Activated B cell treated with CpG ODN at 0.5 μM for 24 hours (primary cell): ENCODE data around the gene ZP1. TPM values are rescaled to one million over a fixed set of nuclear protein-coding genes. Genes with fewer than 3 reads are reported as not detected.

Source experiments
- ATAC-seq: fragments of 200-7000 bp; cut with Tn5 transposase; one replicate; pipeline ENCODE4 v1.10.0; 2021; ENCODE audit warnings: low read depth, mild to moderate bottlenecking, moderate library complexity
- CTCF ChIA-PET: fragments of 350-600 bp; sonication (Branson Sonifier 250); formaldehyde crosslinking; loops from one replicate; lab custom pipeline; 2021; ENCODE audit warnings: antibody characterized with exemption; lab: Charles Lee
- POLR2A ChIA-PET: fragments of 350-600 bp; sonication (Branson Sonifier 250); formaldehyde crosslinking; loops from one replicate; lab custom pipeline; 2021; ENCODE audit warnings: antibody characterized with exemption; lab: Charles Lee
- DNase-seq: peaks from one replicate; pipeline ENCODE4 v3.0.0; 2022
- H3K27ac Mint-ChIP-seq: one replicate; pipeline ENCODE4 v1.8.0; 2020; ENCODE audit warnings: mixed read lengths
- H3K27me3 Mint-ChIP-seq: one replicate; pipeline ENCODE4 v1.8.0; 2021; ENCODE audit warnings: mixed read lengths
- H3K36me3 Mint-ChIP-seq: one replicate; pipeline ENCODE4 v1.8.0; 2021; ENCODE audit warnings: low read depth, mixed read lengths
- H3K4me1 Mint-ChIP-seq: one replicate; pipeline ENCODE4 v1.8.0; 2021; ENCODE audit warnings: mixed read lengths
- H3K4me3 Mint-ChIP-seq: one replicate; pipeline ENCODE4 v1.8.0; 2020; ENCODE audit warnings: mild to moderate bottlenecking, mixed read lengths
- H3K9me3 Mint-ChIP-seq: one replicate; pipeline ENCODE4 v1.8.0; 2020; ENCODE audit warnings: mixed read lengths
- CTCF ChIP-seq: fragments of 200-600 bp; IDR thresholded peaks from one replicate; pipeline ENCODE4 v1.8.0; 2022; ENCODE audit warnings: antibody characterized with exemption, mild to moderate bottlenecking
- intact Hi-C: fragments of 100-400 bp; cut with micrococcal nuclease; formaldehyde crosslinking; loops from one replicate; pipeline ENCODE4 v1.15.1; 2024
- total RNA-seq: library from RNA; stranded (reverse); gene quantifications from 2 replicates; pipeline ENCODE4 v1.2.3, GENCODE V29; 2022

The ZP1 gene
- total RNA-seq, 1 donor from 2014 or later, result not detected

- no peak overlapping the region for H3K27ac Mint-ChIP-seq
- no peaks in the 10 kb centered on the region for H3K27me3 Mint-ChIP-seq
- peaks cover 41% of the 10 kb centered on the region for H3K4me1 Mint-ChIP-seq
- intact Hi-C loops, result loop anchor here (5.0 kb wide), 1 partner anchor 108 kb away; the partner anchor contains the start of gene SLC15A3
- no peak for ATAC-seq
- no peak for DNase-seq
- POLR2A ChIA-PET, result no interaction called here
- CTCF ChIA-PET, result interaction anchor here (0.7 to 1.2 kb wide), 2 partner anchors 14 to 341 kb away, joined by 3 read pairs; no protein-coding TSS in a partner anchor
- TF ChIP-seq CTCF, result no peak
- H3K4me3 Mint-ChIP-seq, result peak overlapping the region; percentile 83
- peaks cover 33% of the 10 kb centered on the region for H3K36me3 Mint-ChIP-seq
- H3K9me3 Mint-ChIP-seq, result no peaks in the 10 kb centered on the region
Observed at GRCh38 chr11:60844045-60844869, 23.1 kb upstream of the ZP1 start.

- Mint-ChIP-seq H3K27ac (no peak overlapping the region), H3K4me1 (peaks cover 41% of the 10 kb centered on the region), H3K4me3 (peak overlapping the region; percentile 83), H3K9me3 (no peaks in the 10 kb centered on the region), H3K27me3 (no peaks in the 10 kb centered on the region), H3K36me3 (peaks cover 38% of the 10 kb centered on the region)
- intact Hi-C loops, result loop anchor here (5.0 kb wide), 1 partner anchor 107 kb away; the partner anchor contains the start of gene SLC15A3
- CTCF ChIA-PET, result interaction anchor here (1.2 kb wide), 1 partner anchor 14 kb away, joined by 3 read pairs; no protein-coding TSS in a partner anchor
- TF ChIP-seq CTCF, result no peak
- POLR2A ChIA-PET, result no interaction called here
- ATAC-seq (no peak), DNase-seq (no peak)
Observed at GRCh38 chr11:60844870-60845221, 22.5 kb upstream of the ZP1 start.

GRCh38 chr11:60845338-60845737 lies 22.0 kb upstream of the ZP1 start:
- Mint-ChIP-seq H3K4me3 (no peak overlapping the region), H3K4me1 (peaks cover 41% of the 10 kb centered on the region), H3K27me3 (no peaks in the 10 kb centered on the region), H3K27ac (no peak overlapping the region), H3K36me3 (peaks cover 42% of the 10 kb centered on the region), H3K9me3 (no peaks in the 10 kb centered on the region)
- DNase-seq (no peak), ATAC-seq (no peak)
- TF ChIP-seq CTCF, result no peak
- ChIA-PET POLR2A (no interaction called here), CTCF (interaction anchor here (0.9 to 1.2 kb wide), 2 partner anchors 13 to 15 kb away, joined by 3 read pairs; no protein-coding TSS in a partner anchor)
- intact Hi-C loops, result no loop called here

GRCh38 chr11:60847281-60847680 lies 20.1 kb upstream of the ZP1 start:
- Mint-ChIP-seq H3K4me1 (peaks cover 32% of the 10 kb centered on the region), H3K36me3 (peaks cover 59% of the 10 kb centered on the region), H3K27me3 (no peaks in the 10 kb centered on the region), H3K27ac (no peak overlapping the region), H3K4me3 (no peak overlapping the region), H3K9me3 (no peaks in the 10 kb centered on the region)
- ChIA-PET CTCF (no interaction called here), POLR2A (no interaction called here)
- DNase-seq (no peak), ATAC-seq (no peak)
- intact Hi-C loops, result no loop called here
- TF ChIP-seq CTCF, result no peak

- H3K27me3 Mint-ChIP-seq, result no peaks in the 10 kb centered on the region
- no peak for TF ChIP-seq CTCF
Observed at GRCh38 chr11:60847896-60848295, 19.4 kb upstream of the ZP1 start.

More at GRCh38 chr11:60847896-60848295, 19.4 kb upstream of the ZP1 start:
- no peak for ATAC-seq
- POLR2A ChIA-PET, result no interaction called here
- no peaks in the 10 kb centered on the region for H3K9me3 Mint-ChIP-seq
- no peak for DNase-seq
- H3K36me3 Mint-ChIP-seq, result peaks cover 60% of the 10 kb centered on the region
- H3K4me3 Mint-ChIP-seq, result no peak overlapping the region
- intact Hi-C loops, result no loop called here
- H3K27ac Mint-ChIP-seq, result no peak overlapping the region
- CTCF ChIA-PET, result no interaction called here
- H3K4me1 Mint-ChIP-seq, result peaks cover 27% of the 10 kb centered on the region
